GM23338 (cell line): ENCODE results near the gene UBXN11. TPM values are rescaled to one million over a fixed set of nuclear protein-coding genes. Genes with fewer than 3 reads are reported as not detected.

Source experiments
- ATAC-seq: fragments of 200-7000 bp; cut with Tn5 transposase; 3 replicates; pipeline ENCODE4 v1.9.1; 2020
- DNase-seq: peaks from one replicate; pipeline ENCODE4 v3.0.0-alpha.2; 2015; ENCODE audit warnings: low spot score
- H2AFZ ChIP-seq: fragments of 200-600 bp; sonication (generic); 2 replicates; pipeline ENCODE4 v1.8.0; 2016; ENCODE audit warnings: antibody characterized with exemption, mild to moderate bottlenecking, moderate library complexity
- H3F3A ChIP-seq: fragments of 200-600 bp; sonication (generic); replicated peaks from 2 replicates; pipeline ENCODE4 v1.8.0; 2017; ENCODE audit warnings: antibody characterized with exemption, mixed run types, low read depth
- H3K27ac ChIP-seq: fragments of 200-600 bp; sonication (generic); 2 replicates; pipeline ENCODE4 v1.6.1; 2016; ENCODE audit warnings: low read depth
- H3K27me3 ChIP-seq: fragments of 200-600 bp; sonication (generic); 2 replicates; pipeline ENCODE4 v1.8.0; 2016; ENCODE audit warnings: mild to moderate bottlenecking, mixed run types, moderate library complexity; ENCODE audit not compliant: insufficient read depth
- H3K36me3 ChIP-seq: fragments of 200-600 bp; sonication (generic); 2 replicates; pipeline ENCODE4 v1.8.0; 2016; ENCODE audit warnings: mild to moderate bottlenecking; ENCODE audit not compliant: insufficient read depth
- H3K4me1 ChIP-seq: fragments of 200-600 bp; sonication (generic); 2 replicates; pipeline ENCODE4 v1.8.0; 2016; ENCODE audit warnings: mild to moderate bottlenecking, moderate library complexity; ENCODE audit not compliant: insufficient read depth
- H3K4me2 ChIP-seq: fragments of 200-600 bp; sonication (generic); 2 replicates; pipeline ENCODE4 v1.7.1; 2017; ENCODE audit warnings: mixed run types
- H3K4me3 ChIP-seq: fragments of 200-600 bp; sonication (generic); 2 replicates; pipeline ENCODE4 v1.6.1; 2016; ENCODE audit warnings: mixed run types
- H3K79me2 ChIP-seq: fragments of 200-600 bp; sonication (generic); replicated peaks from 2 replicates; pipeline ENCODE4 v1.8.0; 2017; ENCODE audit warnings: mild to moderate bottlenecking; ENCODE audit not compliant: insufficient read depth
- H3K9me2 ChIP-seq: fragments of 200-600 bp; sonication (generic); 2 replicates; pipeline ENCODE4 v1.8.0; 2017; ENCODE audit not compliant: insufficient read depth
- H4K20me1 ChIP-seq: fragments of 200-600 bp; sonication (generic); replicated peaks from 2 replicates; pipeline ENCODE4 v1.8.0; 2017; ENCODE audit warnings: mild to moderate bottlenecking; ENCODE audit not compliant: insufficient read depth
- H3K27ac Mint-ChIP-seq: 2 replicates; pipeline ENCODE4 v1.8.0; 2020; ENCODE audit warnings: inconsistent platforms, mild to moderate bottlenecking, moderate library complexity, mixed read lengths
- H3K27me3 Mint-ChIP-seq: 3 replicates; pipeline ENCODE4 v1.8.0; 2022; ENCODE audit warnings: low read depth, mild to moderate bottlenecking, moderate library complexity, mixed read lengths, inconsistent platforms; ENCODE audit not compliant: insufficient read depth, poor library complexity
- H3K36me3 Mint-ChIP-seq: 3 replicates; pipeline ENCODE4 v1.8.0; 2021; ENCODE audit warnings: low read depth, mild to moderate bottlenecking, inconsistent platforms, moderate library complexity, mixed read lengths
- H3K4me1 Mint-ChIP-seq: 3 replicates; pipeline ENCODE4 v1.8.0; 2020; ENCODE audit warnings: mild to moderate bottlenecking, inconsistent platforms, mixed read lengths
- H3K4me3 Mint-ChIP-seq: 3 replicates; pipeline ENCODE4 v1.8.0; 2021; ENCODE audit warnings: moderate library complexity, mild to moderate bottlenecking, inconsistent platforms, mixed read lengths
- H3K9me3 Mint-ChIP-seq: 3 replicates; pipeline ENCODE4 v1.8.0; 2020; ENCODE audit warnings: moderate library complexity, mild to moderate bottlenecking, inconsistent platforms, mixed read lengths
- CREB1 ChIP-seq: fragments of 250-450 bp; sonication (Bioruptor Pico); IDR thresholded peaks from 2 replicates; pipeline ENCODE4 v1.5.0; 2020; ENCODE audit warnings: low read depth, mild to moderate bottlenecking, moderate library complexity
- CTCF ChIP-seq, 2 experiments: fragments of 200-600 bp in 1 of 2; sonication (generic) in 1 of 2; conservative IDR thresholded peaks; 2 replicates each; pipeline versions ENCODE4 v1.5.1 to v1.6.1; 2016 to 2017; ENCODE audit warnings: antibody characterized with exemption in 2 of 2, low read depth in 2 of 2, mild to moderate bottlenecking in 2 of 2, moderate library complexity in 1 of 2
- ETS1 ChIP-seq: IDR thresholded peaks from 2 replicates; pipeline ENCODE4 v1.6.1; 2016; ENCODE audit warnings: antibody characterized with exemption
- EZH2 ChIP-seq: fragments of 200-600 bp; sonication (generic); IDR thresholded peaks from one replicate; pipeline ENCODE4 v1.8.0; 2017; ENCODE audit warnings: antibody characterized with exemption, mild to moderate bottlenecking, low read depth; ENCODE audit not compliant: unreplicated experiment
- EZH2phosphoT487 ChIP-seq: fragments of 200-600 bp; sonication (generic); IDR thresholded peaks from one replicate; pipeline ENCODE4 v1.8.1; 2018; ENCODE audit warnings: antibody characterized with exemption; ENCODE audit not compliant: unreplicated experiment
- JUNB ChIP-seq: IDR thresholded peaks from one replicate; pipeline ENCODE4 v1.6.1; 2016; ENCODE audit warnings: antibody characterized with exemption; ENCODE audit not compliant: unreplicated experiment
- NANOG ChIP-seq: IDR thresholded peaks from 2 replicates; pipeline ENCODE4 v1.6.1; 2016; ENCODE audit warnings: antibody characterized with exemption, borderline replicate concordance
- POLR2AphosphoS5 ChIP-seq: IDR thresholded peaks from 2 replicates; pipeline ENCODE4 v1.6.1; 2016; ENCODE audit warnings: antibody characterized with exemption, low read depth
- REST ChIP-seq: IDR thresholded peaks from one replicate; pipeline ENCODE4 v1.6.1; 2018; ENCODE audit warnings: antibody characterized with exemption; ENCODE audit not compliant: unreplicated experiment
- STAT1 ChIP-seq: IDR thresholded peaks from one replicate; pipeline ENCODE4 v1.6.1; 2016; ENCODE audit warnings: antibody characterized with exemption; ENCODE audit not compliant: unreplicated experiment
- ZNF114 ChIP-seq: fragments of 250-450 bp; sonication (Bioruptor Pico); IDR thresholded peaks from 2 replicates; pipeline ENCODE4 v1.5.0; 2020; ENCODE audit warnings: mild to moderate bottlenecking, moderate library complexity
- ZNF331 ChIP-seq: fragments of 250-450 bp; sonication (Bioruptor Pico); IDR thresholded peaks from 2 replicates; pipeline ENCODE4 v1.5.0; 2020; ENCODE audit warnings: low read depth, mild to moderate bottlenecking, moderate library complexity
- ZNF462 ChIP-seq: fragments of 250-450 bp; sonication (Bioruptor Pico); IDR thresholded peaks from 2 replicates; pipeline ENCODE4 v1.5.0; 2020; ENCODE audit warnings: mild to moderate bottlenecking, moderate library complexity
- polyA plus RNA-seq: library from polyadenylated mRNA; unstranded; fragments of >200 nt; fragmentation: Nextera tagmentation; extraction: Ambion mirVana; gene quantifications from 2 replicates; pipeline ENCODE4 v1.2.1, GENCODE V29; 2016
- total RNA-seq: library from RNA; depleted of rRNA; stranded (reverse); fragments of >200 nt; shearing (Covaris generic); gene quantifications from 2 replicates; pipeline ENCODE4 v1.2.3, GENCODE V29; 2014

UBXN11 gene
- total and polyA plus RNA-seq, 2 experiments from 2014 or later, result 8.0 to 8.3 TPM

GRCh38 chr1:26307363-26307781, 936 bp upstream of the UBXN11 start:
- peak overlapping the region; percentile 99 for H3K4me3 ChIP-seq
- peak overlapping the region; percentile 95 for H2AFZ ChIP-seq
- DNase-seq, result no peak
- H3K36me3 ChIP-seq, result no peaks in the 10 kb centered on the region
- H3K27ac ChIP-seq, result no peak overlapping the region
- no peaks in the 10 kb centered on the region for H3K9me2 ChIP-seq
- peaks cover 10% of the 10 kb centered on the region for H3K4me1 ChIP-seq
- H3K4me2 ChIP-seq, result peak overlapping the region; percentile 84
- no peak overlapping the region for H3K27ac Mint-ChIP-seq
- 0 out of 2 replicates have a peak, but pooled peaks cover 9% of the 10 kb centered on the region for H3K79me2 ChIP-seq
- ATAC-seq, result no peak
- peak overlapping the region; percentile 98; the same call in 2 of the 3 replicates for H3K4me3 Mint-ChIP-seq
- no peaks in the 10 kb centered on the region for H3K36me3 Mint-ChIP-seq
- no peaks in the 10 kb centered on the region for H3K9me3 Mint-ChIP-seq
- 0 out of 2 replicates have a peak, but pooled peaks cover 5% of the 10 kb centered on the region for H3F3A ChIP-seq
- TF ChIP-seq ZNF114 (CRISPR knock-in tag), result no peak
- no peak for TF ChIP-seq CTCF (conservative IDR thresholded peaks at IDR 0.05; ENCODE audit: low read depth in 2 of 2)
- no peak for TF ChIP-seq NANOG
- no peak for TF ChIP-seq ETS1
- no peak for TF ChIP-seq EZH2phosphoT487
- TF ChIP-seq EZH2, result no peak
- TF ChIP-seq ZNF462, result no peak
- TF ChIP-seq STAT1, result no peak
- no peak for TF ChIP-seq POLR2AphosphoS5
- TF ChIP-seq CREB1, result no peak
- TF ChIP-seq JUNB, result no peak
- no peak for TF ChIP-seq REST
- TF ChIP-seq ZNF331 (CRISPR knock-in tag), result no peak
- H4K20me1 ChIP-seq, result no peaks in the 10 kb centered on the region
- H3K4me1 Mint-ChIP-seq, result peaks cover 16% of the 10 kb centered on the region
- H3K27me3 Mint-ChIP-seq, result no peaks in the 10 kb centered on the region
- no peaks in the 10 kb centered on the region for H3K27me3 ChIP-seq
